ENCODE data around the gene TCF19.

- no peak for TF ChIP-seq EZH2 (IDR thresholded peaks at IDR 0.05; ENCODE audit: borderline replicate concordance, insufficient read depth, low read length, poor library complexity, severe bottlenecking)
- TF ChIP-seq, protein P1, sequence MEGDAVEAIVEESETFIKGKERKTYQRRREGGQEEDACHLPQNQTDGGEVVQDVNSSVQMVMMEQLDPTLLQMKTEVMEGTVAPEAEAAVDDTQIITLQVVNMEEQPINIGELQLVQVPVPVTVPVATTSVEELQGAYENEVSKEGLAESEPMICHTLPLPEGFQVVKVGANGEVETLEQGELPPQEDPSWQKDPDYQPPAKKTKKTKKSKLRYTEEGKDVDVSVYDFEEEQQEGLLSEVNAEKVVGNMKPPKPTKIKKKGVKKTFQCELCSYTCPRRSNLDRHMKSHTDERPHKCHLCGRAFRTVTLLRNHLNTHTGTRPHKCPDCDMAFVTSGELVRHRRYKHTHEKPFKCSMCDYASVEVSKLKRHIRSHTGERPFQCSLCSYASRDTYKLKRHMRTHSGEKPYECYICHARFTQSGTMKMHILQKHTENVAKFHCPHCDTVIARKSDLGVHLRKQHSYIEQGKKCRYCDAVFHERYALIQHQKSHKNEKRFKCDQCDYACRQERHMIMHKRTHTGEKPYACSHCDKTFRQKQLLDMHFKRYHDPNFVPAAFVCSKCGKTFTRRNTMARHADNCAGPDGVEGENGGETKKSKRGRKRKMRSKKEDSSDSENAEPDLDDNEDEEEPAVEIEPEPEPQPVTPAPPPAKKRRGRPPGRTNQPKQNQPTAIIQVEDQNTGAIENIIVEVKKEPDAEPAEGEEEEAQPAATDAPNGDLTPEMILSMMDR (IDR thresholded peaks at IDR 0.05; ENCODE audit: poor library complexity, severe bottlenecking): no peak
- no peak for TF ChIP-seq POLR2AphosphoS5 (IDR thresholded peaks at IDR 0.05)
- TF ChIP-seq, protein P2, sequence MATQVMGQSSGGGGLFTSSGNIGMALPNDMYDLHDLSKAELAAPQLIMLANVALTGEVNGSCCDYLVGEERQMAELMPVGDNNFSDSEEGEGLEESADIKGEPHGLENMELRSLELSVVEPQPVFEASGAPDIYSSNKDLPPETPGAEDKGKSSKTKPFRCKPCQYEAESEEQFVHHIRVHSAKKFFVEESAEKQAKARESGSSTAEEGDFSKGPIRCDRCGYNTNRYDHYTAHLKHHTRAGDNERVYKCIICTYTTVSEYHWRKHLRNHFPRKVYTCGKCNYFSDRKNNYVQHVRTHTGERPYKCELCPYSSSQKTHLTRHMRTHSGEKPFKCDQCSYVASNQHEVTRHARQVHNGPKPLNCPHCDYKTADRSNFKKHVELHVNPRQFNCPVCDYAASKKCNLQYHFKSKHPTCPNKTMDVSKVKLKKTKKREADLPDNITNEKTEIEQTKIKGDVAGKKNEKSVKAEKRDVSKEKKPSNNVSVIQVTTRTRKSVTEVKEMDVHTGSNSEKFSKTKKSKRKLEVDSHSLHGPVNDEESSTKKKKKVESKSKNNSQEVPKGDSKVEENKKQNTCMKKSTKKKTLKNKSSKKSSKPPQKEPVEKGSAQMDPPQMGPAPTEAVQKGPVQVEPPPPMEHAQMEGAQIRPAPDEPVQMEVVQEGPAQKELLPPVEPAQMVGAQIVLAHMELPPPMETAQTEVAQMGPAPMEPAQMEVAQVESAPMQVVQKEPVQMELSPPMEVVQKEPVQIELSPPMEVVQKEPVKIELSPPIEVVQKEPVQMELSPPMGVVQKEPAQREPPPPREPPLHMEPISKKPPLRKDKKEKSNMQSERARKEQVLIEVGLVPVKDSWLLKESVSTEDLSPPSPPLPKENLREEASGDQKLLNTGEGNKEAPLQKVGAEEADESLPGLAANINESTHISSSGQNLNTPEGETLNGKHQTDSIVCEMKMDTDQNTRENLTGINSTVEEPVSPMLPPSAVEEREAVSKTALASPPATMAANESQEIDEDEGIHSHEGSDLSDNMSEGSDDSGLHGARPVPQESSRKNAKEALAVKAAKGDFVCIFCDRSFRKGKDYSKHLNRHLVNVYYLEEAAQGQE (IDR thresholded peaks at IDR 0.05; ENCODE audit: borderline replicate concordance): no peak
- no peak for TF ChIP-seq EP300 (conservative IDR thresholded peaks at IDR 0.05; ENCODE audit: poor library complexity, severe bottlenecking)
- TF ChIP-seq MXI1 (conservative IDR thresholded peaks at IDR 0.05; ENCODE audit: poor library complexity, severe bottlenecking): no peak
Measured at GRCh38 chr6:31138982-31139381, 19.4 kb upstream of the TCF19 start, which contains the start of gene PSORS1C2.
